Activated naive CD4-positive, alpha-beta T cell treated with Interleukin-2 at 50 U/mL for 16 hours (primary cell): ENCODE measurements around the gene NT5C3A.
"Not testable (repeated sequence)": the region's sequence is repeated elsewhere in the genome, so short reads cannot be mapped to it uniquely, and the experiment has no call there.

Source experiments
- DNase-seq: peaks from one replicate; pipeline ENCODE4 v3.0.0-alpha.2; 2020

Gene NT5C3A

DNA sequence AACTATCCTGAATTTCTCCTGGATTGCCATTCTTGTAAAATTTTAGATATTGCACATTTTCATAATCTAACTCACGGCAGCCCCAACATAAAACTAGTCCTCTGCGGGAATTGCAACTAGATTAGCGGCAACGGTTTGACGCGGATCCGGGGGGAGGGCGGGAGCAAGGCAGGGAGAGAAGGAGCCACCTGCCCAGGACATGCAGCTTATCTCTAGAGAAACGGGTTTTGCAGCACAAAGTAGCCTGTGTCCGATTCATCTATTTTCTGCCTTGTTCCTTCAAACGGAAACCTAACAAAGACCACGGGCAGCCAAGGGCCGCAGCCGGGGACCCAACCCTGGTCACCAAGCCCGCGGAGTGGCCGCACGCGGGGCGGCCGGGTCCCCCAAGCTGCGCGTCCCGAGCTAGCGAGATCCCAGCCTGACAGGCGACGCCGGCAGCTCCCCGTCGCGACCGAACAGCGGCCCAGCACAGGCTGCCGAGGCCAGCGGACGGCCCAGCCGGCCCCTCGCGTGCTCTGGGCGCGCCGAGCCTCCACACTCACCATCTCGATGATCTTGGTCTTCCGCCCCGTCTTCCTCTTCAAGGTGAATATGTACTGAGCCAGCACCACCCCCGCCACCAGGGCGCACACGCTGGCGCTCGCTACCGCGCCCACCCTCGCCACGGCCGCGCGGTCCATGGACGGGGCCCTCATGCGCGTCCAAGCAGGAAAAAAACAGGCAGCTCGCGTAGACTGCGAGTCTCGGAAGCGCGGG lies at the start of gene NT5C3A:
NT5C3A (minus strand) TSS at position 754 of the 759 bp plus-strand sequence; CDS start at position 683, 71 bp downstream.
- DNase-seq: peak; percentile 40

GRCh38 chr7:33111614-33112013 lies 49.0 kb upstream of the NT5C3A start:
- DNase-seq: no peak

DNA sequence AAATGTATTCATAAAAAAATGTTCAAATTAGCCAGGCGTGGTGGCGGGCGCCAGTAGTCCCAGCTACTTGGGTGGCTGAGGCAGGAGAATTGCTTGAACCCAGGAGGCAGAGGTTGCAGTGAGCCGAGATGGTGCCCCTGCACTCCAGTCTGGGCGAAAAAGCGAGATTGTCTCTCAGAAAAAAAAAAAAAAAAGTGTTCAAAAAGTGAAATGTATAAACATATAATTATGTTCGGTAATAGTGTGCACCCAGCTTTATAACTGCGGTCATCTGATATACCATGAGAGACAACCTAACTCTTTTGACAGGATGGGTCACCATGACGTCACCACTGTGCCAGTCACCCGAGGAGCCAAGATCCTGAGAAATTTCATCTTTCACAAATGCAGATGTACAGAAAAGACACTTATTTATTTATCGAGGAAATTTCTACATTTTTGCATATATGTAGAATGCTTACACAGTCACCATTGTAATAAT lies 47.2 kb upstream of the NT5C3A start:
- DNase-seq: no peak

DNA sequence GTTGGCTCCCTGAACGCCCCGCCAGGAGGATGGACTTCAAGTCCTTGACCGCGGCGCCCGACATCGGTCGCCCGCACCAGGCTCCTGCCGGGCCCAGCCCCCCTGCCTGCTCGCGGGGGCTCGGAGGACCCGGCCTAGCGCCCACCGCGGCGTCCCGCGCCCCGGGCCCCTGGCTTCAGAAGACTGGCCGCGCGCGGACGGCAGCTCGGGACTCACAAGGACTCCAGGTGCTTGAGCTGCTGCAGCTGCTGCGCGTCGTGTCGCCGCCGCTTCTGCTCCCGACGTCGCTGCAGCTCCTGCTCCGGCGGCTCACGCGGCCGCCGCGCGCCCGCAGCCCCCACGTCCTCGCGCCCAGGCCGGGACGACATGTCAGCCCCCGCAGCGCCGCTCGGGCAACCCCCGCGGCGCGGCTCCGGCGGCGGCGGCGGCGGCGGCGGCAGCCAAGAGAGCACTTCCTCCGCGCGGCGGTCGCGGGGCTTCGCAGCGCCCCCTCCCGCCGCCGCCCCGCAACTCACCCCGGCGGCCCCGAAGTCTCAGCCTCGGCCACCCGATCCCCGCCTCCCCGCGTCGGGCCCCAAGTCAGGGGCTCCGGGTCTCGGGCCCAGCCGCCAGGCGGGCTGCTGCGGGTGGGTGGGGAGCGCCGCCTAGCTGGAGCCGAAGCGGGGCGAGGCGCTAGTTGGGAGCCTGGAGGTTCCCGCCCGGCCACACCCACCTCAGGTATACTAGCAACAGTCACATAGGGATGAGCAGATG lies 46.6 kb upstream of the NT5C3A start, which contains the start of gene RP9:
RP9 (minus strand) TSS at position 400 of the 753 bp plus-strand sequence; CDS start at position 368, 32 bp downstream.
- DNase-seq: peak; percentile 82

GRCh38 chr7:33108554-33109004 lies 46.0 kb upstream of the NT5C3A start:
- peak; percentile 29 for DNase-seq

DNA sequence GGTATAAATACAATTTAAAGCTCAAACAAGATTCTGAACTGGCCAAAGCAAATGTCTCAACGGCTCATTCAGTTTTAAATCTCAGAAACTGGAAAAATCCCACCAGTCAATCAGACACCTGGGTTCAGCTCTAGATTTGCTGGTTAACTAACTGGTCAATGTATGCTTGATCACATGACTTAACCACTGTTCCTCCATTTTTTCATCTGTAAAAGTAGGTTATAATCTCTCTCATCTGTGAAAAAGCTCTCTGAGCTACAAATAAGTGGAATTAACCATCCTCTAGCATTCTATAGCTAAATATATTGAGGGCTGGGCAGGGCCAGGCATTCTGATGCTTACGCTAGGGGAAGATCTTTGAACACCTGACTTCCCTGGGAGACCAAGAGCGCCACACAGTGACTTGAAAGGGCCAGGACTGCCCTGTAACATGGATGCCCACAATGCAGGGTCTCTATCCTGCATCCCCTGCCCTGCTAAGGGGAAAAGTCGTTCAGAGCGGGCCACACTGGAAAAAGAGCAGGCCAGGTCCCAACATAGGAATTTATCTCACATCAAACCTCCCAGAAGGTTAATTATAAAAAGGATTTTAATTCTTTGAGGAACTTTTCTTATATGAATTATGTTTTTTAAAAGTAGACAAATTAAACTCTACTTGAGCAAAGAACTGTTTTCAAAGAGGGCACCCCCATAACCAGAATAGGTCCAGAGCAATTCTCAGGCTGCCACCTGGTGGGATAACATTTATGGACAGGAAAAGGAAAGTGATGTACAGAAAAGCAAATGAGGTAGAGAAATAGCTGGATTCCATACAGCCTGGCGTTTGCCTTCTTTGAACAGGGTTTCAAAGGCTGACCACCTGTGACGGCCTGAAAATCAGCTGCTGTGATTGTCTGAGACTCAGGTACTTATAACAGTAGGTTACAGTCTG lies 44.8 kb upstream of the NT5C3A start:
- no peak for DNase-seq

DNA sequence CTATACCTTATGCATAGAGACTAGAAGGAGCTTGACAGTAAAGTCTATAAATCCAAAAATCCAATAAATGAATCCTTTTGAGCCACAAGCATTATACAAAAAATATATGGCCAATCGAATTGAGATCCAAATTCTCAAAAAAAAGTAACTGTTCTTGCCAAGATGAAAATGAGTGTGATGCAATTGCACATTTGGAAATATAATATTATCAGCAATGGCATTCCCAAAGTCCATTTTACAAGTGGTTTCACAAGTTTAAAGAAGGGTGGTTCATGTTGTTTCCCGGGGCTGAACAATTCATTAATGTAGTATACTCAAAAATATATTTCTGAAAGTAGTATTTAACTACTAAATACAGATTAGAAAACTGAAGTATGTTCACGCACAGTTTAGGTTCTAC lies 39.3 kb upstream of the NT5C3A start:
- no peak for DNase-seq

DNA sequence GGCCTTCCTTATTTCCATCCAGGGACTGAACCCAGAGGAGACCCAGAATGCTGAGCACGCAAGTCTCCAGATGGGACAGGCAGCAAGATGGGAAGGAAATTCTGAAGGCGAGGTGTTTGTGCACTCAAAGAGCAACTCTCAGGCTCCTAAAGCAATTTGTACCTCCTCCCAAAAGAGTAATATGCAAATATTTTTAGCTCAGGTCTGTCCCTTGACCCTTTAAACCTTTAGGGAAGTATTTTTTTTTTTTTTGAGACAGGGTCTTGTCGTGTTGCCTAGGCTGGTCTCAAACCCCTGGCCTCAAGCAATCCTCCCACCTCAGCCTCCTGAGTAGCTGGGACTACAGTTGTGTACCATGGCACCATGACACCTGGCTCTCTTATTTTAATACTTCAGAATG lies 38.2 kb upstream of the NT5C3A start:
- no peak for DNase-seq

DNA sequence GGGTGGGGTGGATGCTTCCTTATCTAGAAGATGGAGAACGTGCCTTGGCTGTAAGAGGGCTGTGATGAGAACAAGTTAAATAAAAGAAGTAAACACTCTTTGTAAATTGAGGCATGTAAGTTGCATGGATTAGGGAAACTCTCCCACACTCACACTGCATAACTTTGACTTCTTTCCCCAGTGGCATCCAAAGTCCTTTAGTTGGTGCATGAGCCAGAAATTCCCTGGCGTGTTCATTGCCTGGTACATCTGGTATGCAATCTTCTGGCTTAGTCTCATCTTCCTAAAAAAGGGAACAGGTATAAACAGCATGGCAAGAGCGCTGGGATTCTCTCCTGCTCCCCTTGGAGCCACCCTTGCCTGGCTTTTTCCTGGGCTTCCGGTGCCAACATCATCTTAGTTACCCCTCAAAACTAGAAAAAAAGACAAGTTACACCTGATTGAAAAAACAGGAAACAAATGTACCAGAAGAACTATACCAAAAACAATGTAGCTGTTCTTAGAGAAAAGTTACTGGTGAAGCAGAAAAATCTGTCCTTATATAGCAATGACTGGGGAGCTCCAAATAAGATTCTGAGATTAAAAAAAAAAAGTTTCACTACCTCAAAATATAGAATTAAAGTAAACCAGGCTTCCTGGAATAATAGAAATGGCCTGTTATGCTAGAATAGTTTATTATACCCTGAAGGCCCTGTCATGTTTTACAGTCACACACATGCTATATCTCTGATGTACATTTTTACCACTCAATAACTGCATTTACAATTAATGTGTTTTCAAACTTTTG lies 36.8 kb upstream of the NT5C3A start:
- DNase-seq: no peak

GRCh38 chr7:33094745-33095275 lies 32.2 kb upstream of the NT5C3A start:
- not testable (repeated sequence) for DNase-seq

DNA sequence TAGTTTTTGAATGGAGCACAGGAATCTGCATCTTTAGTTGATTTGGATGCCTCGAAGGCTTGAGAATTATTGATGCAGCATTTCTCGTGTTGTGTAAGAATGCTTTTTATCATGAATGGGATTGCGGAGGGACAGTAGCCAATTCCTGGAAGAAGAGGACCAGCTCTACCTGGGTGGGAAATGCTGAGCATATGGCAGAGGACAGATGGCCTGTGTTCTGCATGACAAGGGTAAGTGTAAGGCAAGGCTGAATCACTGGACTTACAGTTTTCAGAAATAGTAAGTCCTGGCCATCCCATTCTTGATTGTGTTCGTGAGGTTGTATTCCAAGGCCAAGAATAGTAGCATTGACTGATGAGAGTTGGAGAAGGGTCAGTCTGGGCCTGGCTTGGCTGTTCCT lies 30.7 kb upstream of the NT5C3A start:
- no peak for DNase-seq

DNA sequence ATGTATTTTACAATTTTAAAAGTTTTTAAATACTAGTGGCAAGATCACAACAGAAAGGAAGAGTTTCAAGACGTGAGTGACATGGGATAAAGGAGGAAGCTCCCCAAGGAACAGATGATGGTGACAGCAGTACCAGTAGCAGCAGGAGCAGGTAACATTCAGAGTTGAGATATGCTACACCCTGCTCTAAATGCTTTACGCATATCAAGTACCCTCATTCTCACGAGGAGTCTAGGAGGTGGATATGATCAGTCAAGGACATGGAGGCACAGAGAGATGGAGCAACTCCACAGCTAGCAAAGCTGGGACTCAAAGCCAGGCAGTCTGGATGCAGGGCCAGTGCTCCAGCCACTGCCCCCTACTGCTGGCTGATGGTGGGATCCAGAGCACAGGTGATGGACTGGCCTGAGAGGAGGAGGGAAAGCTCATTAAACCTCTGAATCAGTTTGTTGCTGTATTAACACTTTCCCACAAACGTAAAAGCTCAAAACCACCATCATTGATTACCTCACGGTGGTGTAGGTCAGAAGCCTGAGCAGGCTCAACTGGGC lies 29.1 kb upstream of the NT5C3A start:
- DNase-seq: no peak

DNA sequence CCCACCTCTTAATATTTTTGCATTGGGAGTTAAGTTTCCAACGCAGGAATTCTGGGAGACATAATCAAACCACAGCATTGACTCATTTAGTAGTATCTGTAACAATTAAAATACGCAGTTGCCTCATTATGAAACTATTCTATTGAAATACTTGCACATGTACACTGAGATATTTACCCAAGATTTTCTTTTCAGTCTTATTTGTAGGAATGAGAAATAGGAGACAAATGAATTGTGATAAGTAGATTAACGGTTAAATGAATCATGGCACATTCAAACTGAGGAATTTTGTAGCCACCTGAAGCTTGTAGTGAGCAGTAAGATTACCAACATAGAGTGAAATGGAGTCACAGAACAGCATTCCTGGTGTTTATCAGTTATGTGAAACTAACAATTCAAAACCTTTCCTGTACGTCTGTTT lies 28.5 kb upstream of the NT5C3A start:
- no peak for DNase-seq

DNA sequence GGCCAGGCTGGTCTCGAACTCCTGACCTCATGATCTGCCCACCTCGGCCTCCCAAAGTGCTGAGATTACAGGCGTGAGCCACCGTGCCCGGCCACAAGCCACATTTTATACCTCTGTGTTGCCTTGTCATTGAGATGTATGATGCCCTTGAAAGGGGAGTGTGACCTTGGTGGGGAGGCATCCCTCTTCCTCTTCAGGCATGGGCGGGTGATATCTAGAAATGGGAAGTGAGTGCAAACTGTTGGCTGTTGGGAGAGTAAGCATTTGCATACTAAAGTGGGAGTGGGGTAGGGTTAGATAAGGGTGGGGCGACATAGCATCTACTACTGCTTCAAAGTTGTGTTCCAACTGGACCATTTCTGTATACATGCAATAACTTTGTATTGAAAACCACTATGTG lies 26.6 kb upstream of the NT5C3A start:
- DNase-seq: no peak

DNA sequence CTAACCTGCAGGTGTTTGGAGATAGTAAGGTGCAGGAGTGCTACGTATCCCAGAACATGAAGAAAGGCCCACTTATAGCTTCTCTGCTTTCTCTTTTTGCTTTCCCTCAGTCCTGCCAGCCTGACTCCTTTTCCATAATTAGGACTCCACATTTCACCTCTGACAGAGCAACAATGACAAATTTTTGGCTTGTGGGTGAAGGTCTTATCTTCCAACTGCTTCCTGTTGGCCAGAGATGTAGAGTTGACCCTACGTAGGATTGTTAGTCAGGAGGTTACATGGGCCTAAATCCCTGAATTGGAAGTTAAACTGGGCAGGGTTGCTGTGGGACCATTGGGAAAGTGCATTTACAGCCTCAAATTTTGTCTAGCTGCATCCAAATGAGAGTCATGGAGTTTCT lies 25.3 kb upstream of the NT5C3A start:
- no peak for DNase-seq

GRCh38 chr7:33087356-33087755 lies 24.8 kb upstream of the NT5C3A start:
- DNase-seq: no peak

DNA sequence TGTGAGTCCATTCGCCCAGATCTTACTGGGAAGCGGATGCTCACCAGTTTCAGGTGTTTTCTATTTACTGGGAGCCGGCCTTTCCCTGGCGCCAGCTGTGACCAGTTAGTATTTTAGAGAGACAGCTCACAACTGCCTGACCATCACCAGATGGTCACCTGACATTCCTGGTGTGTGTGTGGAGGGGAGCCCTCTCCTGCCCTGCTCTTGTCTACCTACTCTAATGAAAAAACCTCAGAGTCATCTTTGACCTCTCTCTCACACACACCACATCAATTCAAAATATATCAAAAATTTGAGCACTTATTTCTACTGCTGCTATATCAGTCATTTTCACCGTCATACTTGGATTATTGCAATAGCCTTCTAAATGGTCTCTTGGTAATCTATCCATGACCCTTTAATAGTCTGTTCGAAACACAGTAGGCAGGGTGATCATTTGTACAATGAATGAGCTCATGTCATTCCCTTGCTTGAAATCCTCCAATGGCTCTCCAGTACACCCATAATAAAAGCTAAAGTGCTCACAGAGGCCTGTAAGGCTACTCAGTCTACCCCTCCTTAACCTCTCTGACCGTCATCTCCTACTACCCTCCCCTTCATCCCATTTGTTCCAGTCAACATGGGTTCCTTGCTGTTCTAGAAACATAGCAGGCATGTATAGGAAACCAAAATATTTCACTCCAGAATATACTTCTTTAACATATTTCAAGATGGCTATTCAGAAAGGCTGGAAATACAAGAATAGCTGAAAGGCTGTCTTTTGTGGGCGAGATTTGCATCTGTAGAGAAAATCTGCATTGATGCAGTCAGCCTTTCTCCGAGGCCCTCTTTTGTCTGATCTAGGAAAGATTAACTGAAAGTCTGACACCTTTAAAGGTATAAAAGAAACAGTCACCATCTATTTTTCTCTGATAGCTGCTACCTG lies 17.5 kb upstream of the NT5C3A start:
- DNase-seq: no peak

DNA sequence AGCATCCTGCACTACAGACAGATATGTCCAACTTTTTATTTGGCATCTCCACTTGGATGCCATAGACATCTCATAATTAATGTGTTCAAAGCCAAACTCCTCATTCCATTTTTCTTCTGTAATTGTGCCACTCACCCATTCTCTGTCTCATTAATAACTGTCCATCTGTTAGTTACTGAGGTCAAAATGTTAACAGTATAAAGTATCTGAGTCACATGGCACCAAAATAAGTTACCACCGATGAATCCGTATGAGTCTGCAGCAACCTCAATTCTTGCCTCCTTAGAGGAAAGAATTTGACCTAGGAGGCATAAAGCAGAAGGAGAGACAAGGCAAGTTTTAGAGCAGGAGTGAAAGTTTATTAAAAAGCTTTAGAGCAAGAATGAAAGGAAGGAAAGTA lies 16.5 kb upstream of the NT5C3A start:
- DNase-seq: no peak

DNA sequence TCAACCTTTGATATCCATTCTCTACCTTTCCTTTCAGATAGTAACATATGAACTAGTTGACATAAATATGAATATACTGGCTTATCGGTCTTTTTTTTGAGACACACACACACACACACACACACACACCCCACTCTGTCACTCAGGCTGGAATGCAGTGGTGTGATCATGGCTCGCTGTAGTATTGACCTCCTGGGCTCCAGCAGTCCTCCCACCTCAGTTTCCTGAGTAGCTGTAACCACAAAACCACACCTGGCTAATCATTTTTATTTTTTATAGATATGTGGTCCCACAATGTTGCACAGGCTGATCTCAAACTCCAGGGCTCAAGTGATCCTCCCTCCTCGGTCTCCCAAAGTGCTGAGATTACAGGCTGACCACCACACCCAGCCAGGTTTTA lies 14.2 kb upstream of the NT5C3A start:
- no peak for DNase-seq

GRCh38 chr7:33075818-33076518 lies 13.4 kb upstream of the NT5C3A start:
- no peak for DNase-seq
